ENCODE measurements around the gene FLII. TPM values are rescaled to one million over a fixed set of nuclear protein-coding genes. Genes with fewer than 3 reads are reported as not detected.

Gene FLII
- total RNA-seq, 1 experiment from 2014 or later: 309 TPM

DNA sequence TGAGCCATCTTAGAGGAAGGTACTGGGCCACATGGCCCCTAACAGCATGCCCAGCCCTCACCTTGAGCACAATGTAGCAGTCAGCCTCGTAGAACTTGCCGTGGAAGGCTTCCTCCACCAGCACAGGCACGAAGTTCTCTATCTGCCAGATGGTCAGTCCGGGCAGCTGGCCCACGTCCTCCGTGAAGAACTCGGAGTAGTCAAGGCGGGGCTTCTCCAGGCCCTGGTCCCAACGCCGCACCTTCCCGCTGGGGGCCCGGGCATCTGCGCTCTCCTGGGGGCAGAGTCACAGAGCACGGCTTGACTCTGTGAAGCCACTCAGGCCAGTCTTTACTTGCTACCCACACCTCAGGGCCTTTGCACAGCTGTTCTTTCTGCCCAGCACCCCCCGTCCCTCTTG, 7.3 kb downstream of the FLII start (continued):
- TF ChIP-seq, protein P1, sequence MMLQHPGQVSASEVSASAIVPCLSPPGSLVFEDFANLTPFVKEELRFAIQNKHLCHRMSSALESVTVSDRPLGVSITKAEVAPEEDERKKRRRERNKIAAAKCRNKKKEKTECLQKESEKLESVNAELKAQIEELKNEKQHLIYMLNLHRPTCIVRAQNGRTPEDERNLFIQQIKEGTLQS (CRISPR knock-in tag; conservative IDR thresholded peaks at IDR 0.05): no peak
- TF ChIP-seq USF1 (CRISPR knock-in tag; IDR thresholded peaks at IDR 0.05) (no peak), SP1 (CRISPR knock-in tag; conservative IDR thresholded peaks at IDR 0.05) (no peak), JAZF1 (CRISPR knock-in tag; IDR thresholded peaks at IDR 0.05) (no peak)
- TF ChIP-seq, protein P2, sequence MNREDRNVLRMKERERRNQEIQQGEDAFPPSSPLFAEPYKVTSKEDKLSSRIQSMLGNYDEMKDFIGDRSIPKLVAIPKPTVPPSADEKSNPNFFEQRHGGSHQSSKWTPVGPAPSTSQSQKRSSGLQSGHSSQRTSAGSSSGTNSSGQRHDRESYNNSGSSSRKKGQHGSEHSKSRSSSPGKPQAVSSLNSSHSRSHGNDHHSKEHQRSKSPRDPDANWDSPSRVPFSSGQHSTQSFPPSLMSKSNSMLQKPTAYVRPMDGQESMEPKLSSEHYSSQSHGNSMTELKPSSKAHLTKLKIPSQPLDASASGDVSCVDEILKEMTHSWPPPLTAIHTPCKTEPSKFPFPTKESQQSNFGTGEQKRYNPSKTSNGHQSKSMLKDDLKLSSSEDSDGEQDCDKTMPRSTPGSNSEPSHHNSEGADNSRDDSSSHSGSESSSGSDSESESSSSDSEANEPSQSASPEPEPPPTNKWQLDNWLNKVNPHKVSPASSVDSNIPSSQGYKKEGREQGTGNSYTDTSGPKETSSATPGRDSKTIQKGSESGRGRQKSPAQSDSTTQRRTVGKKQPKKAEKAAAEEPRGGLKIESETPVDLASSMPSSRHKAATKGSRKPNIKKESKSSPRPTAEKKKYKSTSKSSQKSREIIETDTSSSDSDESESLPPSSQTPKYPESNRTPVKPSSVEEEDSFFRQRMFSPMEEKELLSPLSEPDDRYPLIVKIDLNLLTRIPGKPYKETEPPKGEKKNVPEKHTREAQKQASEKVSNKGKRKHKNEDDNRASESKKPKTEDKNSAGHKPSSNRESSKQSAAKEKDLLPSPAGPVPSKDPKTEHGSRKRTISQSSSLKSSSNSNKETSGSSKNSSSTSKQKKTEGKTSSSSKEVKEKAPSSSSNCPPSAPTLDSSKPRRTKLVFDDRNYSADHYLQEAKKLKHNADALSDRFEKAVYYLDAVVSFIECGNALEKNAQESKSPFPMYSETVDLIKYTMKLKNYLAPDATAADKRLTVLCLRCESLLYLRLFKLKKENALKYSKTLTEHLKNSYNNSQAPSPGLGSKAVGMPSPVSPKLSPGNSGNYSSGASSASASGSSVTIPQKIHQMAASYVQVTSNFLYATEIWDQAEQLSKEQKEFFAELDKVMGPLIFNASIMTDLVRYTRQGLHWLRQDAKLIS (CRISPR knock-in tag; IDR thresholded peaks at IDR 0.05; ENCODE audit: borderline replicate concordance): no peak
- TF ChIP-seq, protein P3, sequence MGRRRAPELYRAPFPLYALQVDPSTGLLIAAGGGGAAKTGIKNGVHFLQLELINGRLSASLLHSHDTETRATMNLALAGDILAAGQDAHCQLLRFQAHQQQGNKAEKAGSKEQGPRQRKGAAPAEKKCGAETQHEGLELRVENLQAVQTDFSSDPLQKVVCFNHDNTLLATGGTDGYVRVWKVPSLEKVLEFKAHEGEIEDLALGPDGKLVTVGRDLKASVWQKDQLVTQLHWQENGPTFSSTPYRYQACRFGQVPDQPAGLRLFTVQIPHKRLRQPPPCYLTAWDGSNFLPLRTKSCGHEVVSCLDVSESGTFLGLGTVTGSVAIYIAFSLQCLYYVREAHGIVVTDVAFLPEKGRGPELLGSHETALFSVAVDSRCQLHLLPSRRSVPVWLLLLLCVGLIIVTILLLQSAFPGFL (CRISPR knock-in tag; IDR thresholded peaks at IDR 0.05; ENCODE audit: borderline replicate concordance): no peak

DNA sequence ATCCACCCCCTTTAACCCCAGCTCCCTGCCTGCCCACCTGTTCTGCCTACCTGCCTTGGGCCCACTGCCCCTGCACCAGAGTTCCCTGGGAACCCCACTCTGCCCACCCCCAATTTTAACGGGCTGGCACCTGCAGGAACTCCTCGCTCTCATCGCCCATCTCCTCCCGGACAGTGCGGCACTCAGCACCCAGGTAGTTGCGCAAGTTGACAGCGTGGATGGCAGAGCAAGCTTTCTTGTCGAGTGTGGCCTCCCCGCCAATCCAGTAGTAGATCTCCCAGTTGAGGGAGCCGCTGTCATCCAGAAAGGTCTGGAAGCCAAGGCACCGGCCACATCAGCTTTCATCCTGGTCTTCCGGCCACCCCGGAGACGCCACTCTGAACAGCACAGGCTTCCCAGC, 7.8 kb downstream of the FLII start:
- Mint-ChIP-seq H3K27me3 (ENCODE audit: low read depth) (no peaks in the 10 kb centered on the region), H3K4me3 (no peak overlapping the region), H3K36me3 (peaks cover 57% of the 10 kb centered on the region), H3K27ac (0 out of 2 replicates have a peak overlapping the region, but pooled peaks have one; percentile 44), H3K9me3 (no peaks in the 10 kb centered on the region), H3K4me1 (peaks cover 21% of the 10 kb centered on the region)
- ChIA-PET CTCF (interaction anchor here (0.6 to 0.9 kb wide), 2 partner anchors 33 to 70 kb away, joined by 3 read pairs; no protein-coding TSS in a partner anchor), POLR2A (no interaction called here)
- ATAC-seq (no peak), DNase-seq (ENCODE audit: low spot score) (no peak)
- TF ChIP-seq, protein P4, sequence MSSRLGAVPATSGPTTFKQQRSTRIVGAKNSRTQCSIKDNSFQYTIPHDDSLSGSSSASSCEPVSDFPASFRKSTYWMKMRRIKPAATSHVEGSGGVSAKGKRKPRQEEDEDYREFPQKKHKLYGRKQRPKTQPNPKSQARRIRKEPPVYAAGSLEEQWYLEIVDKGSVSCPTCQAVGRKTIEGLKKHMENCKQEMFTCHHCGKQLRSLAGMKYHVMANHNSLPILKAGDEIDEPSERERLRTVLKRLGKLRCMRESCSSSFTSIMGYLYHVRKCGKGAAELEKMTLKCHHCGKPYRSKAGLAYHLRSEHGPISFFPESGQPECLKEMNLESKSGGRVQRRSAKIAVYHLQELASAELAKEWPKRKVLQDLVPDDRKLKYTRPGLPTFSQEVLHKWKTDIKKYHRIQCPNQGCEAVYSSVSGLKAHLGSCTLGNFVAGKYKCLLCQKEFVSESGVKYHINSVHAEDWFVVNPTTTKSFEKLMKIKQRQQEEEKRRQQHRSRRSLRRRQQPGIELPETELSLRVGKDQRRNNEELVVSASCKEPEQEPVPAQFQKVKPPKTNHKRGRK (CRISPR knock-in tag; IDR thresholded peaks at IDR 0.05; ENCODE audit: borderline replicate concordance): no peak
- TF ChIP-seq SP1 (CRISPR knock-in tag; conservative IDR thresholded peaks at IDR 0.05) (no peak), NR3C1 (CRISPR knock-in tag; conservative IDR thresholded peaks at IDR 0.05; ENCODE audit: low read depth) (no peak), MYBL2 (CRISPR knock-in tag; IDR thresholded peaks at IDR 0.05) (no peak), NFATC4 (CRISPR knock-in tag; IDR thresholded peaks at IDR 0.05) (no peak), ERG (CRISPR knock-in tag; IDR thresholded peaks at IDR 0.05) (no peak), IRF2 (CRISPR knock-in tag; IDR thresholded peaks at IDR 0.05; ENCODE audit: borderline replicate concordance, low read depth) (no peak), OVOL2 (CRISPR knock-in tag; IDR thresholded peaks at IDR 0.05; ENCODE audit: borderline replicate concordance) (no peak), NFYB (CRISPR knock-in tag; conservative IDR thresholded peaks at IDR 0.05; ENCODE audit: low read depth) (no peak), ZNF263 (CRISPR knock-in tag; IDR thresholded peaks at IDR 0.05; ENCODE audit: low read depth) (no peak), NR1H2 (CRISPR knock-in tag; IDR thresholded peaks at IDR 0.05) (no peak), MLX (CRISPR knock-in tag; IDR thresholded peaks at IDR 0.05) (no peak), GABPB1 (CRISPR knock-in tag; IDR thresholded peaks at IDR 0.05) (no peak), GTF2I (CRISPR knock-in tag; conservative IDR thresholded peaks at IDR 0.05) (no peak), E2F5 (CRISPR knock-in tag; IDR thresholded peaks at IDR 0.05) (no peak), GRHL2 (CRISPR knock-in tag; IDR thresholded peaks at IDR 0.05; ENCODE audit: insufficient replicate concordance, severe bottlenecking) (no peak), ZNF423 (CRISPR knock-in tag; IDR thresholded peaks at IDR 0.05) (no peak)
- TF ChIP-seq, protein P5, sequence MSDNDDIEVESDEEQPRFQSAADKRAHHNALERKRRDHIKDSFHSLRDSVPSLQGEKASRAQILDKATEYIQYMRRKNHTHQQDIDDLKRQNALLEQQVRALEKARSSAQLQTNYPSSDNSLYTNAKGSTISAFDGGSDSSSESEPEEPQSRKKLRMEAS (CRISPR knock-in tag; IDR thresholded peaks at IDR 0.05): no peak
- TF ChIP-seq, protein P6, sequence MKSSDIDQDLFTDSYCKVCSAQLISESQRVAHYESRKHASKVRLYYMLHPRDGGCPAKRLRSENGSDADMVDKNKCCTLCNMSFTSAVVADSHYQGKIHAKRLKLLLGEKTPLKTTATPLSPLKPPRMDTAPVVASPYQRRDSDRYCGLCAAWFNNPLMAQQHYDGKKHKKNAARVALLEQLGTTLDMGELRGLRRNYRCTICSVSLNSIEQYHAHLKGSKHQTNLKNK (CRISPR knock-in tag; IDR thresholded peaks at IDR 0.05): no peak

All from WTC11 (cell line).